ENCODE data around the gene TMEM97. TPM values are rescaled to one million over a fixed set of nuclear protein-coding genes. Genes with fewer than 3 reads are reported as not detected.
A peak's percentile ranks its signal among the peaks of the same experiment; 100 is the strongest.

The TMEM97 gene
- total and polyA plus RNA-seq, 5 donors, result 3.9 to 6.7 (median 5.8) TPM

GRCh38 chr17:28339431-28339830, 20.4 kb downstream of the TMEM97 start:
- Histone ChIP-seq H3K27me3 (ENCODE audit: control insufficient read depth, insufficient read depth) (no peaks in the 10 kb centered on the region), H3K4me3 (ENCODE audit: low read length) (no peak overlapping the region), H3K27ac (ENCODE audit: low read length) (no peak overlapping the region), H3K9me3 (ENCODE audit: control insufficient read depth, low read length) (no peaks in the 10 kb centered on the region), H3K4me1 (ENCODE audit: control insufficient read depth, insufficient read depth, low read length) (peaks cover 7% of the 10 kb centered on the region)
- DNase-seq (no peak), ATAC-seq (no peak)
- intact Hi-C loops (cut with DNase I), result no loop called here
- 88% methylated on average over 15 of the region's 15 CpGs for WGBS

DNA sequence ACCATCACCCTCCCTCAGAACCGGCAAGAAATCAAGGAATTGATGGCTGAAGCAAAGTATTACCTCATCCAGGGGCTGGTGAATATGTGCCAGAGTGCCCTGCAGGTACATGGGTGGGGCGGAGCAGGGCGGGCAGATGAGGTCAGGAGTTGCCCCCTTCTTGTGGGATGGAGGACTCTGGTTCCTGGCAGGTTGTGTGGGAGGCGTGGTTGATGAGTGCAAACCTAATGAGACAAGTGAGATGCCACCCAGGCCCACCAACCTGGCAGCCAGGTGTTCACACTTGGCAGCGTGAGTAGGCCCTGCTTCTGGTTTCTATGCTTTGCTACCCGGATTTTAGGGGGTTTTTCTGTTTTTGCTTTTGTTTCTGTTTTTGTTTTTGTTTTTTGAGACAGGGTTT, 21.4 kb downstream of the TMEM97 start:
- intact Hi-C loops (cut with DNase I), result no loop called here
- Histone ChIP-seq H3K9me3 (ENCODE audit: control insufficient read depth, low read length) (no peaks in the 10 kb centered on the region), H3K27me3 (ENCODE audit: control insufficient read depth, insufficient read depth) (no peaks in the 10 kb centered on the region), H3K4me3 (ENCODE audit: low read length) (no peak overlapping the region), H3K4me1 (ENCODE audit: control insufficient read depth, insufficient read depth, low read length) (peaks cover 5% of the 10 kb centered on the region), H3K27ac (ENCODE audit: low read length) (no peak overlapping the region)
- DNase-seq (no peak), ATAC-seq (no peak)
- 89% methylated on average over 6 of the region's 6 CpGs for WGBS

DNA sequence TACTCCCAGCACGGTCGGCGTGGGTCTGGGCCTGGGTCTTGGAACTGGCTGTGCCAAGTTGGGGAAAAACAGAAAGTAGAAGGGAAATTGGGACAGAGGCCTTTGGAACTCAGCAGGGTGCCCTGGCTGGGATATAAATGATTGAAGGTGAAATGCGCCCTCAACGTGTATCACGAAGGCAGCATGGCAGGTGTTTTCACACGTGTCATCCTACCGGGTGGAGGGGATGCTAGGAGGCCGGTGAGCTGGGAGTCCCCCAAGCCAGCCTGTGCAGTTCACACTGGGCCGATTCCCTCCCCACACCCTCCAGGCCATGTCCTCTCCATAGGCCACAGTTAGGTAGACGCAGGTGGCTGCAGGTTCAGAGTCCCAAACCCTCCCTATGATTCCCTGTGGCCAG, 22.5 kb downstream of the TMEM97 start:
- ATAC-seq, result no peak
- intact Hi-C loops (cut with DNase I), result no loop called here
- no peaks in the 10 kb centered on the region for H3K9me3 ChIP-seq (ENCODE audit: control insufficient read depth, low read length)
- no peak for DNase-seq
- H3K27me3 ChIP-seq (ENCODE audit: control insufficient read depth, insufficient read depth), result no peaks in the 10 kb centered on the region
- peaks cover 5% of the 10 kb centered on the region for H3K4me1 ChIP-seq (ENCODE audit: control insufficient read depth, insufficient read depth, low read length)
- WGBS, result 89% methylated on average over 11 of the region's 11 CpGs
- no peak overlapping the region for H3K4me3 ChIP-seq (ENCODE audit: low read length)
- no peak overlapping the region for H3K27ac ChIP-seq (ENCODE audit: low read length)

GRCh38 chr17:28342313-28342712, 23.3 kb downstream of the TMEM97 start:
- Histone ChIP-seq H3K4me3 (ENCODE audit: low read length) (no peak overlapping the region), H3K27me3 (ENCODE audit: control insufficient read depth, insufficient read depth) (no peaks in the 10 kb centered on the region), H3K9me3 (ENCODE audit: control insufficient read depth, low read length) (no peaks in the 10 kb centered on the region), H3K27ac (ENCODE audit: low read length) (no peak overlapping the region), H3K4me1 (ENCODE audit: control insufficient read depth, insufficient read depth, low read length) (peaks cover 2% of the 10 kb centered on the region)
- DNase-seq (no peak), ATAC-seq (no peak)
- intact Hi-C loops (cut with DNase I), result no loop called here
- 87% methylated on average over 14 of the region's 14 CpGs for WGBS

GRCh38 chr17:28343491-28343932, 24.5 kb downstream of the TMEM97 start:
- no peak for ATAC-seq
- Histone ChIP-seq H3K27ac (ENCODE audit: low read length) (no peak overlapping the region), H3K9me3 (ENCODE audit: control insufficient read depth, low read length) (no peaks in the 10 kb centered on the region), H3K4me1 (ENCODE audit: control insufficient read depth, insufficient read depth, low read length) (peaks cover 2% of the 10 kb centered on the region), H3K4me3 (ENCODE audit: low read length) (no peak overlapping the region), H3K27me3 (ENCODE audit: control insufficient read depth, insufficient read depth) (no peaks in the 10 kb centered on the region)
- WGBS, result 83% methylated on average over 10 of the region's 10 CpGs
- intact Hi-C loops (cut with DNase I), result no loop called here
- no peak for DNase-seq

DNA sequence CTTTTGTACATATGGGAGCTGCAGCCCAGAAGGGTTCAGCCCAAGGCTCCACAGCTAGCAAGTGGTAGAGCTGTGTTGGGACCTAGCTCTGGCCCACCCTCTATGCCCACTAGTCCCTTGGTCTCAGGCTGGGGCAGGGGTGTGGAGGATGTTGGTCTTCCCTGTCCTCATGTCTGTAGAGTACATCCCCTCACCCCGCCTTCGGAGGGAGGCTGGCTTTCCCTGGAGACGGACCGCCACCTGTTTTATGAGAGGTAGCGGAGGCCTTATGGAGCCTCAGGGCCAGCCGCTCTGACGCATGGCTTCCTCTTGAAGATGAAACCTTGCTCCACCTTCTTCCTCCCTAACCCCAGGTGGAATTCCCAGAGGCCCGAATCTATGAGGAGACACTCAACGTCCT, 25.0 kb downstream of the TMEM97 start:
- DNase-seq (no peak), ATAC-seq (no peak)
- no peaks in the 10 kb centered on the region for H3K27me3 ChIP-seq (ENCODE audit: control insufficient read depth, insufficient read depth)
- WGBS, result 80% methylated on average over 9 of the region's 9 CpGs
- intact Hi-C loops (cut with DNase I), result no loop called here
- no peak overlapping the region for H3K4me3 ChIP-seq (ENCODE audit: low read length)
- H3K27ac ChIP-seq (ENCODE audit: low read length), result no peak overlapping the region
- H3K4me1 ChIP-seq (ENCODE audit: control insufficient read depth, insufficient read depth, low read length), result peaks cover 2% of the 10 kb centered on the region
- H3K9me3 ChIP-seq (ENCODE audit: control insufficient read depth, low read length), result no peaks in the 10 kb centered on the region

DNA sequence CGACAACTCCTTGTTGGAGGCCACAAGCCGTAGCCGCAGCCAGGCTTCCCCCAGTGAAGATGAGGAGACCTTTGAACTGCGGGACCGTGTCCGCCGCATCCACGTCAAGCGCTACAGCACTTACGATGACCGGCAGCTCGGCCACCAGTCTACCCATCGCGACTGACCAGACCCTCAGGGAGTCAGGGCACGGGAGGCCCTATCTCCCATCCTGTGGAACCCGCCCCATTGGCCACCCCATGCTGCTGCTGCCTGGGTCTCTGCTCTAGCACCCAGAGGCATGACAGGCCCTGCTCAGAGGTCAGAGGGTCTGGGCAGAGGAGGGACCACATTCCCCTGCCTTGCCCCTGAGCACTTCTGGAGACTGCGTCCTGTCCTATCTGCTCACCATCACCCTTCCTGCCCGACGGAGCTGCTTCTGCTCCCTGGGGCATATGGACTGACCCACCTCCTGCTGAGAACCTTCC, 25.5 kb downstream of the TMEM97 start:
- H3K4me3 ChIP-seq (ENCODE audit: low read length), result no peak overlapping the region
- no peaks in the 10 kb centered on the region for H3K9me3 ChIP-seq (ENCODE audit: control insufficient read depth, low read length)
- 81% methylated on average over 19 of the region's 19 CpGs for WGBS
- peaks cover 2% of the 10 kb centered on the region for H3K4me1 ChIP-seq (ENCODE audit: control insufficient read depth, insufficient read depth, low read length)
- H3K27me3 ChIP-seq (ENCODE audit: control insufficient read depth, insufficient read depth), result no peaks in the 10 kb centered on the region
- ATAC-seq, result peak in 1 of 2 donors; percentile 2
- DNase-seq, result no peak
- intact Hi-C loops (cut with DNase I), result no loop called here
- H3K27ac ChIP-seq (ENCODE audit: low read length), result no peak overlapping the region

DNA sequence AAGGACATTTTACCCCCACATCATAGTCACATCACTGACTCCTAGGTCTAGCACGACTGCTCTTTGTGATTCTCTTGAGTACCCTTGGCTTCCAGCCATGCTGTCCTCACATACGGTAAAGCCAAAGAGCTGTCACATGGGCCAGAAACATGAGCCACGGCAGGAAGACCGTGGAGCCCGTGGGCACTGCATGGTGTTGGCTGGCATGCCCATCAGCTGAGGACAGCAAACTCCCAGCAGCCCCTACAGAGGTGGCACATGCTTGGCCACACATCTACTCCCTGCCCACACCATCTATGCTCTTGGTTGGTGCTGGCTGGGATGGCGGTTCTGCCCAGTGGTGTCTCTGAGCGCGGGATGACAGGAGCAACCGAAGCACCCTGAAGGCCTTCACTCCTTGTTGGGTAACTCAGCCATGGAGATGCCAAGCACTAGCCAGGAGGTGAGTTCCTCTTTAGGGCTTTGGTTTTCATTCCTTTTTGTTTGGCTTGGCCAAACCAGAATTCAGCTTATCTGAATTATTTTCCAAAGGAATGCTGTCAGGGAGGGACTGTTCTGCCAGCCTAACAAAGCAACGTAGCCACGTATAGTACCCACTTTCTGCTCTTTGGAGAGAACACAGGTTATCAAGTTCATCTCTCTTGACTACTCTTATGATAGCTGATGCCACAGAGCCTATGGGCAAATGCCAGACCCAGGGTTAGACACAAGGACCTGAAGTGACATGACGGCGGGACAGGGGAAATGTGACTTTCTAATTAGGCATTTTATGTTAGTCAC, 26.6 kb downstream of the TMEM97 start:
- H3K9me3 ChIP-seq (ENCODE audit: control insufficient read depth, low read length), result no peaks in the 10 kb centered on the region
- DNase-seq (peak in 1 of 3 donors; percentile 58), ATAC-seq (peak; percentile 9 to 49)
- H3K27me3 ChIP-seq (ENCODE audit: control insufficient read depth, insufficient read depth), result no peaks in the 10 kb centered on the region
- peaks cover 2% of the 10 kb centered on the region for H3K4me1 ChIP-seq (ENCODE audit: control insufficient read depth, insufficient read depth, low read length)
- intact Hi-C loops (cut with DNase I), result no loop called here
- no peak overlapping the region for H3K4me3 ChIP-seq (ENCODE audit: low read length)
- 50% methylated on average over 13 of the region's 13 CpGs for WGBS
- peak overlapping the region; percentile 5 for H3K27ac ChIP-seq (ENCODE audit: low read length)

DNA sequence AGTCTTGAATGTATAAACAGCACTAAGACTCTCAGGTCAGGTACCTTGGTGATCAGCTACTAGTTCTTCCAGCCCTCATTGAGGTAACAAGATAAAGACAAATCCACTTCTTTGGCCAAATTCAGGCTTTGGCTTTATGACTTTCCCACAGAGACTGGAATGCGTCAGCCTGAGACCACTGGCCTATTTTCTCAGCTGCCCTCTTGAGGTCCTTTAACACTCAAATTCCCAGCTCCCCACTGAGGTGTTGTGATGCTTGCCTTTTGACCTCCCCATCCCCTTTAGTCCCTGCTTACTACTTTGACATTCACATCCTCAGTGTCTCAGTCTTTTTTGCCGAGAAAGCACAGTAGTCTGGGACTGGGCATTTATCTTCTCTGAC, 27.2 kb downstream of the TMEM97 start:
- WGBS, result 70% methylated on average over 2 of the region's 2 CpGs
- no peak overlapping the region for H3K27ac ChIP-seq (ENCODE audit: low read length)

GRCh38 chr17:28346746-28347246, 27.8 kb downstream of the TMEM97 start:
- no peak overlapping the region for H3K27ac ChIP-seq (ENCODE audit: low read length)
- ATAC-seq (peak; percentile 34 to 44), DNase-seq (peak in 1 of 3 donors; percentile 70)
- WGBS, result 53% methylated on average over 7 of the region's 7 CpGs
- intact Hi-C loops (cut with DNase I), result no loop called here
- no peak overlapping the region for H3K4me3 ChIP-seq (ENCODE audit: low read length)
- no peaks in the 10 kb centered on the region for H3K9me3 ChIP-seq (ENCODE audit: control insufficient read depth, low read length)
- H3K27me3 ChIP-seq (ENCODE audit: control insufficient read depth, insufficient read depth), result no peaks in the 10 kb centered on the region
- peaks cover 2% of the 10 kb centered on the region for H3K4me1 ChIP-seq (ENCODE audit: control insufficient read depth, insufficient read depth, low read length)

More for the DNA sequence above, 27.2 kb downstream of the TMEM97 start:
- H3K4me3 ChIP-seq (ENCODE audit: low read length), result no peak overlapping the region
- no peaks in the 10 kb centered on the region for H3K27me3 ChIP-seq (ENCODE audit: control insufficient read depth, insufficient read depth)
- no peaks in the 10 kb centered on the region for H3K9me3 ChIP-seq (ENCODE audit: control insufficient read depth, low read length)
- ATAC-seq, result no peak
- intact Hi-C loops (cut with DNase I), result no loop called here
- H3K4me1 ChIP-seq (ENCODE audit: control insufficient read depth, insufficient read depth, low read length), result peaks cover 2% of the 10 kb centered on the region
- DNase-seq, result no peak

GRCh38 chr17:28347261-28347891, 28.4 kb downstream of the TMEM97 start:
- 71% methylated on average over 8 of the region's 8 CpGs for whole genome bisulfite sequencing
- intact Hi-C loops (cut with DNase I), result no loop called here
- H3K27me3 ChIP-seq (ENCODE audit: control insufficient read depth, insufficient read depth), result no peaks in the 10 kb centered on the region
- peak; percentile 14 to 18 for ATAC-seq
- DNase-seq, result no peak
- H3K4me3 ChIP-seq (ENCODE audit: low read length), result no peak overlapping the region
- H3K9me3 ChIP-seq (ENCODE audit: control insufficient read depth, low read length), result no peaks in the 10 kb centered on the region
- H3K27ac ChIP-seq (ENCODE audit: low read length), result peak overlapping the region; percentile 14
- peaks cover 2% of the 10 kb centered on the region for H3K4me1 ChIP-seq (ENCODE audit: control insufficient read depth, insufficient read depth, low read length)

Measured in right cardiac atrium (tissue), 5 donors.